ENCODE measurements around the gene ABHD15. TPM values are rescaled to one million over a fixed set of nuclear protein-coding genes. Genes with fewer than 3 reads are reported as not detected.
"Not testable (repeated sequence)": the region's sequence is repeated elsewhere in the genome, so short reads cannot be mapped to it uniquely, and the experiment has no call there.

The ABHD15 gene
- total RNA-seq, 2 experiments from 2014 or later: 17.9 to 18.0 TPM

DNA sequence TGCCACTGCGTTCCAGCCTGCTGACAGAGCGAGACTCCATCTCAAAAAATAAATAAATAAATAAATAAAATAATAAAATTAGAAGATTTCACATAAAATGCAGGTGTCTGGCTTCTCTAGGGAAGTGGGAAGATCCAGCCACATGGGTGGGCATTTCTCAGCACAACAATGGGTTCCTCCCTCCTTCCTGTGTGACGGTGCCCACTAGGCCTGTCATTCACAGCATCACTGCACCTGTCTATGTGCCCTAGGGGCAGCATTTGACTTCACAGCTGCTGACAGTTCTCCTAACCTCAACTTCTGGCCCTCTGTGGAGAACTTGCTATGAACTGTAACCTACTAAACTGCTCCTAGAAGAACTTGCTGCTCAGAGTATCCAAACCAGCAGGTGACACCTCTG lies 3.0 kb downstream of the ABHD15 start:
- POLR2A ChIA-PET: interaction anchor here (0.6 kb wide), 1 partner anchor 189 kb away, joined by 4 read pairs; no protein-coding TSS in a partner anchor

DNA sequence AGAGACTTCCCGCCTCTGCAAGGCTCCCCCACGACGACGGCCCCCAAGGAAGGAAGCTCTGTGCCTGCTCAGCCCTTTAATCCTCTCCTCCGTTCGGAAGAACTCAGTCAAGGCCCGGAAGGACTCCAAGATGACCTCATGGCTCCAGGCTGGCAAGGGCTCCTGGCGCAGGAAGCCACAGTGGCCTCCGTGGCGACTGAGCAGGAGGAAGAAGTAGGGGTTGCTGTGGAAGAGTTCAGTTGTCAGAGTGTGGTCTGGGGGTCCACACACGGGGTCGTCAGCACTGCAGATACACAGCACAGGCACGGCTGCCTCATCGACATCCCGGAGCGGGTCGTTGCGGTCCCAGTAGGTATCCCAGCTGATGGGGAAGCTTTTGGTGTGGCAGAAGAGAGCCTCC lies 4.2 kb downstream of the ABHD15 start:
- CTCF ChIA-PET: interaction anchor here (1.7 kb wide), 1 partner anchor 192 kb away, joined by 4 read pairs; no protein-coding TSS in a partner anchor
- POLR2A ChIA-PET: no interaction called here

More for the DNA sequence above, 3.0 kb downstream of the ABHD15 start:
- CTCF ChIA-PET: interaction anchor here (0.6 to 1.7 kb wide), 4 partner anchors 28 to 363 kb away, joined by 3 to 5 read pairs (median 4); partner anchors contain the start of gene ANKRD13B

DNA sequence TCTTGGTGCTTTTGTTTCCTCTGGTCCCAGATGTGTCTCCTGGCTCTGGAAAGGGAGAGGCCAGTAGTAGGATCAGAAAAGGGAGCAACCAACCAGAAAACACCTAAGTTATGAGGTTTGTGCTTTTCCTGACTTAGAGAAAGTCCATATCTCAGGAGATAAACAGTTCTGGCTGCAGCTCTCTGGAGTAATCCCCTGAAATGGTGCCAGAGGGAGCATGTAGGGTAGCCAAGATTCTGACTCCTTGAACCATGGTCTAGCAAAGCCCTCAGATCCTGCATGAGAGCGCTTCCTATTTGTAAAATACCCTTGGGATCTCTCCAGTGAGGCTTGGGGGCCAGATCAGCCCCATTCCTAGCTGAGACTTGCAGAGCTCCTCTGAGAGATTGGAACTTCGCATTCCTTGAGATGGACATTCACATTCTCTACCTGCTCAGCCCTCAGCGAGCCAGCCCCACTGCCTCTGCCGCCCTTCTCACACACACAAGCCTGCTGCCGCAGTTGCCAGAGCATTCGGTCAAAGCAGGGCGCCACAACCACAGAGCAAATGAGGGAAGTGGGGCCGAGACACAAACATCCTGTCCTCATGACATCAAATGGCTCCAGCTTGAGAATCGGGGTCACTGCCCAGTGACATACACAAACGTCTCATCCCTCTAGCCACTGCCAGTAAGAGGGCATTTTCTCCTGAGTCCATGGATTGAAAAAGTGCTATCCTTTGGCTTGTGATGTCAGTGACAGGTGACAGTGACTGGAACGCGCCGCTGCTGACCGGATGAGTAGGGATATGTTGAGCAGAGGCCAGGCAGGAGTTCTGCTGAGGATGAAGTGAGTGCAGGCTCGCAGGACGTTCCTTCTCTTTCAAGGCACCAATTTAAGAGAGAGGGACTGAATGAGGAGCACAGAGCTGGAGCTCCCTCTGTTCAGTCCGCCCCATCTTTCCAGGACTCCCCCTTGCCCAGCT lies 5.0 kb downstream of the ABHD15 start:
- ChIA-PET CTCF (interaction anchor here (1.4 kb wide), 1 partner anchor 192 kb away, joined by 3 read pairs; no protein-coding TSS in a partner anchor), POLR2A (no interaction called here)

DNA sequence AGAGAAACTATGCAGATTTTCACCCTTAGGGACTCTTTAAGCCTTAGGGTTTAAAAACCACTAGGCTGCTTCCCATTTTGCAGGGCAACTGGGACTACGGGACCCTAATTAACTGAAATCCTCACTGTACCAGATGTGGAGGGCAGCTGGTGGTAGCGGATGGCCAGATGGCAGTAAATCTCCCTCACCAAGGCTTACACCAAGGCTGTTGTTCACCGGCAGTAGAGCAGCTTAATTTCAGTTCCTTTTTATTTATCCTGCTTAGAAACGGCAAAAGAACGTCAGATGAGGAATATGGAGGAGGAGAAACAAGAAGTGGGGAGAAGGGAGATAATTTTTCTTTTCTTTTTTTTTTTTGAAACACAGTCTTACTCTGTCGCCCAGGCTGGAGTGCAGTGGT lies 6.5 kb downstream of the ABHD15 start:
- POLR2A ChIA-PET: no interaction called here
- CTCF ChIA-PET: interaction anchor here (1.4 kb wide), 1 partner anchor 190 kb away, joined by 3 read pairs; no protein-coding TSS in a partner anchor

DNA sequence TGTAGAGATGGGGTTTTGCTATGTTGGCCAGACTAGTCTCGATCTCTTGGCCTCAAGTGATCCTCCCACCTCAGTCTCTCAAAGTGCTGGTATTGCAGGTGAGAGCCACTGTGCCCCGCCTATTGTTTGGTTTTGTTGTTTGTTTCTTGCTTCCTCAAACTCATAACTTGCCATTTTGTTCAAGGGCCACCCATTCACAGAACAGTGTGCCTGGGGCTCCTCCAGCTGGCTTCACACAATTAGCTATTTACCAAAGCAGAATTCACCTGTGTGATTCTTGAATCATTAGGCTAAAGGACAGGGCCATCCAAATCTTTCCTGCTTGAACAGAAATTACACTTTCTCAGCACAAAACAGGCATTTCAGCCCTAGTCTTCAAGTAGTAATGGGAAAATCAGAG lies 7.2 kb downstream of the ABHD15 start:
- CTCF ChIA-PET: no interaction called here
- POLR2A ChIA-PET: no interaction called here

DNA sequence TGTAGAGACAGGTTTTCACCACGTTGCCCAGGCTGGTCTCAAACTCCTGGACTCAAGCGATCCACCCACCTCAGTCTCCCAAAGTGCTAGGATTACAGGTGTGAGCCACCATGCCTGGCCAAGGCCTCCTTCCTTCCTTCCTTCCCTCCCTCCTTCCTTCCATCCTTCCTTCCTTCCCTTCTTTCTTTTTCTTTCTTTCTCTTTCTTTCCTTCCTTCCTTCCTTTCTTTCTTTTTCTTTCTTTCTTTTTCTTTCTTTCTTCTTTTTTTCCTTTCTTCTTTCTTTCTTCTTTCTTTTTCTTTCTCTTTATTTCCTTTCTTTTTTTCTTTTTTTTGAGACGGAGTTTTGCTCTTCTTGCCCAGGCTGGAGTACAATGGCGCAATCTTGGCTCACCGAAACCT lies 8.7 kb downstream of the ABHD15 start:
- CTCF ChIA-PET, POLR2A ChIA-PET: not testable (repeated sequence)

DNA sequence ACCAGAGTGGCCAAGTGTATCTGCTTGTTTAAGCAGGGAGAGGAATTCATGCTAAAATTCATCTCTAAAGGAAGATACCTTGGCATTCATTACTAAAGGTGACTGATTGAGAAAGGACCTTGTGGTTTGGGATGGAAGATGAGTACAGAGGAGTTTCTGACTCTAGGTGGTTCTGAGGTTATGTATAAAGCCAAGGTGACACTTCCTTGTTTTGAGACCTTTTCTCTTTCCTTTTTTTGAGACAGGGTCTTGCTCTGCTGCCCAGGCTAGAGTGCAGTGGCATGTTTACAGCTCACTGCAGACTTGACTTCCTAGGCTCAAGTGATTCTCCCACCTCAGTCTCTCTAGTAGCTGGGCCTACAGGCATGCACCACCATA lies 9.1 kb downstream of the ABHD15 start:
- POLR2A ChIA-PET: no interaction called here
- CTCF ChIA-PET: no interaction called here

DNA sequence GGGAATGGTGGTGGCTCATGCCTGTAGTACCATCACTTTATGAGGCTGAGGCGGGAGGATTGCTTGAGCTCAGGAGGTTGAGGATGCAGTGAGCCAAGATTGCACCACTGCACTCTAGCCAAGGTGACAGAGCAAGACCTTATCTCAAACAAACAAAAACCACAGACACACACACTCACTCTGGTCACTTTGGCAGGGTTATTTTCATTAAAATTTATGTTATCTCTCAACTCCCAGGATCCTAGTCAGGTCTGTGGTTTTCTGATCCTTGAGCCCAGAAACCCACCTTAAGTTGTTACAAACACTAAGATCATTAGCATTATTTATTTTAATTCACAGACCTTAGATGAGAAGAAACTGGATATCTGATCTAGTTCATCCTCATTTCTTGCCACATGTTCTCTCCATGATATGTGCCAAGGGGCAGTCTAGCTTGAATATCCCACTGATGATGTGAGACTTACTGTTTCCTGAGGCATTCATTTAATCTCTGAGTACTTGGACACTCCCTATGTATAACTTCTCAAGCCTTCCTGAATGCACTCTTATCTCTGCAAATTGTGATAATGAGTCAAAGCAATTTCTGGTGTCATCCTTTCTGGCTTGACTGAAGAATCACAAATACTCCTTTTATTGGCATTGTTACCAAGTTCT lies 9.6 kb downstream of the ABHD15 start:
- POLR2A ChIA-PET: interaction anchor here (0.9 kb wide), 1 partner anchor 10 kb away, joined by 3 read pairs; no protein-coding TSS in a partner anchor
- CTCF ChIA-PET: interaction anchor here (1.0 kb wide), 1 partner anchor 11 kb away, joined by 3 read pairs; no protein-coding TSS in a partner anchor

DNA sequence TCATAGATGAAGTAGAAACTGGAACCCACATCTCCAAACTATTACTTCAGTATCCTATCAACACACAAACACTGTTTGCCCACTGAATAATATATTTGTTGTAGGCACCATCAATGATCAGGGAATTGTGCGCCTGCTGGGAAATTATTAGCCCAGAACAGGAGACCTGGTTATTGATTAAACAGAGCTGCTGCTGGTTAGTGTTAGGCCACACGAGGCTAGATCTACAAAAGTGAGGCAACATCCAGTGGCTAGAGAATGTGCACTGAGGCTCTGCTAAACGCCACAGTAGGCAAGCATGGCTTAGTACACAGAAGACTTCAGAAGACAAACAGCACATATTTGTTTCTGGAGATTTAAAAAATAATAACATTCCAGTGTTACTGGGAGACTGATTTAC lies 11.0 kb downstream of the ABHD15 start:
- ChIA-PET POLR2A (interaction anchor here (0.6 to 1.4 kb wide), 2 partner anchors 10 to 152 kb away, joined by 3 to 5 read pairs; no protein-coding TSS in a partner anchor), CTCF (interaction anchor here (0.6 kb wide), 1 partner anchor 258 kb away, joined by 3 read pairs; no protein-coding TSS in a partner anchor)

DNA sequence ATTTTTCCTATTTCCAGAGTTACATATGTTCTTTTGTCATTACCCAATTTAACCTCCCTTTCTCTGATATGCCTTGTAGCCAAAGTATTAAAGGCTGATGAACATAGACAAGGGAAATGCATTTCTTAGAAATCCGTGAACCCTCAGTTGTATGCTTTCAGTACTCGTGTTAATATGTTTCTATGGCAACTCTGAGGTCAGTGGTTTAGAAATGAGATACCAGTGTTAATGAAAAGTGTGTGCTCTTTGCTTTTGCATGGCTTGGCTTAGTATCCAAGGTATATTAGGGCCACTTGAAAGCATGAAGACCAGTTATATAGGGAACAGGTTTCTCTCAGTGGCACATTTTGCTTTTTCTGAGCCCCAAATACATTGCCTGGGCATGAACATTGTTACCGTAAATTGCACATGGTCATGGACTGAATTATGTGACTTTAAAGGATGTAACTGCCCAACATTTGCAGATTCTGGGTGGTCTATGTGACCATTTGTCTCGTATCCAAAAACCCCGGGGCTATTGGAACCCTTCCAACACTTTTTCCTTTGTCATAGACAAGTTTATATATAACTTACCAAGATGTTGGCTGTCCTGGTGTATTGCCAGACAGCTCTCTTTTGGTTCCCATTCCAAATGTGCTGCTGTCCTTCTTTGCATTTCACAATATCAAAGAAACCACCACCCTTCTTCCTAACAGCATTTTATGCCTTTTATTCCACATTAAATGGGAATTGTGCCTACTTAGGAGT lies 17.5 kb downstream of the ABHD15 start:
- CTCF ChIA-PET: interaction anchor here (1.9 kb wide), 1 partner anchor 179 kb away, joined by 6 read pairs; no protein-coding TSS in a partner anchor
- POLR2A ChIA-PET: no interaction called here

DNA sequence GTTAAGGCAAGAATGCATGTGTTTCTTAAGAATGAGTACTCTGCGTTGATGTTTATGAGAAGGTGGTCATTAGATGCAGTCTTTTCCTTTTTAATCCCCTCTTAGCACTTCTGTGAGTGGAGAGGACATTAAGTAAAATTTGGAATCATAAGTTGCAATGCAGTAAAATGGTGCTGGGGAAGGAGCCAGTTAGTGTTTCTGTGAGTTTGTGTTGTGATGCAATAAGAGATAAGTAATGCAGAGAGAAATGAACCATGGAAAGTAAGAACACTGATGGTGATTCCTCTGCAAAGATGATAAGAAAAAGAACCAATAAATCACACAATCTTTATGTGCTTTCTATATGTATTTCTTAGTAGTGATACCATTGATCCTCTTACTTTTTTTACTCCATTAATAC lies 20.0 kb downstream of the ABHD15 start:
- POLR2A ChIA-PET: no interaction called here
- CTCF ChIA-PET: no interaction called here

DNA sequence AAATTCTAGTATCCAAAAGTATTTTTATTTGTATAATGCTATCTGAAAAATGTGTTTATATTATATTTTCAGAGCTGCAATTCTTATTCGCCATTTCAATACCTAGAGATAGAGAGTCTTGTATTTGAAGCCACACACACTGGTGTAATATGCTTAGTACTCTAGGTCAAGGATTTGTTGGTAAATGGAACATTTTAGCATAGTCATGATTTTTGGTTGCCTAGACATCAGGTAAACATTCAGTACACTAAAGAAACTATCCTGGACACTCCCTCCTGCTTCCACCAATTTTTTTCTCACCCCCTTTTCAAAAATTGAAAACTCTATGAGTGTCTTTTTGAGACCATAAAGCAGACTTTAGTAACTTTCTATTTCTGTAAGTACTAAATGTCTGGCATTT lies 20.8 kb downstream of the ABHD15 start:
- ChIA-PET CTCF (interaction anchor here (1.0 kb wide), 1 partner anchor 9 kb away, joined by 6 read pairs; no protein-coding TSS in a partner anchor), POLR2A (no interaction called here)

DNA sequence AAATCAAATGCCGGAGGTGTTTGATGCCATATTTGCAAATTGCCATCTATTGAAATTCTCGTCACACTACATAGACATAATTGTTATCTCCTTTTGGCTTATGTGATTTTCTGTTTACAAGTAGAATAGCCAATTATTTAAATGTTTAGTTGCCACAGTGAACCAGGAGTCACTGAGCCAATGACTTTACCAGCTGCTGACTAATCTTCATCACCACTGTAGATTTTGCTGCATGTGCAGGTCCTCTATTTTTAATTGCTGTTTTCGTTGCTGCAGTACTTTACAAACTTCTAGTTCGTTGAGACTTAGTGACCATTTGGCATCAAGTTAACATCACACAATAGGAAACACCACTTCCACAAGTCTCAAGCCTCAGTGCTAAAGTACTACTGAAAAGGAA lies 22.8 kb downstream of the ABHD15 start:
- ChIA-PET CTCF (interaction anchor here (1.6 kb wide), 1 partner anchor 174 kb away, joined by 4 read pairs; no protein-coding TSS in a partner anchor), POLR2A (no interaction called here)

DNA sequence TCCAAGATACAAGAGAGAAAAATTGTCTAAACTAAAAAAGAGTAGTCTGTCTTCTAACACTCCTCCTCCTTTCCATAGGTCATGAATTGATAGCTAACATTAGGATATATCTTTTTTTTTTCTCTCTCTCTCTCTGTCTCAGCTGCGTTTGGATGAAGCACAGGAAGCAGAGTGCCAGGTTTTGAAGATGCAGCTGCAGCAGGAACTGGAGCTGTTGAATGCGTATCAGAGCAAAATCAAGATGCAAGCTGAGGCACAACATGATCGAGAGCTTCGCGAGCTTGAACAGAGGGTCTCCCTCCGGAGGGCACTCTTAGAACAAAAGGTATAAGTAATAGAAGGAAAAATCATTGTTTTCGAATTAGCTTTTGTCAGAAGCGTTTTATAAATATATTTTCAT lies 32.9 kb downstream of the ABHD15 start:
- ChIA-PET POLR2A (no interaction called here), CTCF (interaction anchor here (0.5 to 1.0 kb wide), 3 partner anchors 164 to 586 kb away, joined by 3 to 4 read pairs (median 3); no protein-coding TSS in a partner anchor)

DNA sequence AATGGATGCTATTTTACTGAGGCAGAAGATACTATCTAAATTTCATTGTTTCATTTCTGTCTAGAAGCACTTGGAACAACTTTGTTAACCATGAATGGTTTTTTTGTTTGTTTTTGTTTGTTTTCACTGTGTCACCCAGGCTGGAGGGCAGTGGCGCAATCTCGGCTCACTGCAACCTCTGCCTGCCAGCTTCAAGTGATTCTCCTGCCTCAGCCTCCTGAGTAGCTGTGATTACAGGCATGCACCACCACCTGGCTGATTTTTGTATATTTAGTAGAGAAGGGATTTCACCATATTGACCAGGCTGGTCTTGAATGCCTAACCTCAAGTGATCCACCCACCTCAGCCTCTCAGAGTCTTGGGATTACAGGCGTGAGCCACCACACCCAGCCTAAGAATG lies 40.5 kb downstream of the ABHD15 start:
- CTCF ChIA-PET: interaction anchor here (0.5 to 1.0 kb wide), 2 partner anchors 54 to 107 kb away, joined by 3 read pairs; no protein-coding TSS in a partner anchor
- POLR2A ChIA-PET: no interaction called here

DNA sequence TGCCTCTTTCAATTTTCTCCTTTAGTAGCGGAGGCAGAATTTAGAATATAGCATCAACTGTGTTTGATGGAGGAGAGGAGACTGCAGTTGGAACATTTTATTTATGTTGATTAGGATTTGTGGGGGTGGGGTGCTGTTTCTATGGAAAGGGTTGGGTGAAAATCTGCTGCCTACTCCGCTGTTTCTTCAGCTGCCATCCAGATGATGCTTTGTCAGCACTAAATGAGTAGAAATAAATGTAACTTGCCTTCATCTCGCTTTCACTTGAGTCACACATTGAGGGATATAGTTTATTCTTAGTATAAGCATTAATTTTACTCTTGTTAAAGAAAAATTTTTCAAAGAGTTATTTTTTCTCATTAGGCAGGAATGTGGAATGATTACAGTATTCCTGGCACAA lies 42.1 kb downstream of the ABHD15 start:
- ChIA-PET POLR2A (interaction anchor here (0.6 kb wide), 2 partner anchors 63 to 78 kb away, joined by 3 read pairs; no protein-coding TSS in a partner anchor), CTCF (interaction anchor here (0.6 to 0.9 kb wide), 2 partner anchors 10 to 283 kb away, joined by 3 read pairs; no protein-coding TSS in a partner anchor)

DNA sequence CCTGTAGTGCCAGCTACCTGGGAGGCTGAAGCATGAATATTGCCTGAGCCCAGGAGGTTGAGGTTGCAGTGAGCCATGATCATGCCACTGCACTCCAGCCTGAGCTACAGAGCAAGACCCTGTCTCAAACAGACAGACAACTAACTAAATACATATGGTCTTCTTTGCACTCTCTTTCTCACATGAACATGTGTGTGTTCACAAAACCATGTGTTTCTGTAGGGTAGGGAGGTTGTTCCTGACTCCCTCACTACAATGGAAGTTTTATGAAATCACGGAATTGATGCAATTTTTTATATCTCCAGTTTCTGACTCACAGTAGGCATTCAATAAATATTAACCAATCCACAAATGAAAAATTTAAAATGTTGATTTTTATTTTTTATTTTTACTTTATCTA lies 48.5 kb downstream of the ABHD15 start:
- CTCF ChIA-PET: no interaction called here

DNA sequence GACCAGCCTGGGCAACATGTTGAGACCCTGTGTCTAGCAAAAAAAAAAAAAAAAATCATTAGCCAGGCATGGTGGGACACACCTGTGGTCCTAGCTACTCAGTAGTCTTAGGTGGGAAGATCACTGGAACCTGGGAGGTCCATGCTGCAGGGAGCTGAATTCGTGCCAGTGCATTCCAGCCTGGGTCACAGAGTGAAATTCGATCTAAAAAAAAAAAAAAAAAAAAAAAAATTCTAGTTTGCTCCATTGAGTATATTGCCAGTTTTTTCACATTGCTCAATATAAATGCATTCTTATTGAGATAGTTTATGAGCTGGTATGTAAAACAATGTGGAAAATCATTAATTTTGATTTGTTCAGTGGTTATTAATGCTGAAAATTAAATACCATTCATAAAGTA lies 52.0 kb downstream of the ABHD15 start:
- POLR2A ChIA-PET: interaction anchor here (0.5 to 0.6 kb wide), 2 partner anchors 61 to 220 kb away, joined by 3 read pairs; no protein-coding TSS in a partner anchor

More for the DNA sequence above, 48.5 kb downstream of the ABHD15 start:
- POLR2A ChIA-PET: no interaction called here

DNA sequence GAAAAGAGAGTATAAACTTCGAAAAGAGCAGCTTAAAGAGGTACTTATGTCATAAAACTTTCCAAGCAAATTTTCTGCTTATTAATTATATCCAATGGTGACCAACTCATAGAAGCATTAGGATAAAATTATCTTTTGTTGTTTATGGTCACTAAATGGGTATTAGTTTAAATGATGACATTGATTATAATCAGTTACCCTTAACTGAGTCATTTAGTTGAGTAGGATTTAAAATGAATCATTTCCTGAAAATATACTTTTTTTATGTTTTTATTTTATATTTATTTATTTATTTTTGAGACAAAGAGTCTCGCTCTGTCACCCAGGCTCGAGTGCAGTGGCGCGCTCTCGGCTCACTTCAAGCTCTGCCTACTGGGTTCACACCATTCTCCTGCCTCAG lies 55.9 kb downstream of the ABHD15 start:
- ChIA-PET POLR2A (no interaction called here), CTCF (no interaction called here)

More for the DNA sequence above, 52.0 kb downstream of the ABHD15 start:
- CTCF ChIA-PET: interaction anchor here (0.6 to 1.4 kb wide), 3 partner anchors 8 to 163 kb away, joined by 3 to 5 read pairs (median 4); no protein-coding TSS in a partner anchor
